ENCODE data around the gene B3GAT1.

DNA sequence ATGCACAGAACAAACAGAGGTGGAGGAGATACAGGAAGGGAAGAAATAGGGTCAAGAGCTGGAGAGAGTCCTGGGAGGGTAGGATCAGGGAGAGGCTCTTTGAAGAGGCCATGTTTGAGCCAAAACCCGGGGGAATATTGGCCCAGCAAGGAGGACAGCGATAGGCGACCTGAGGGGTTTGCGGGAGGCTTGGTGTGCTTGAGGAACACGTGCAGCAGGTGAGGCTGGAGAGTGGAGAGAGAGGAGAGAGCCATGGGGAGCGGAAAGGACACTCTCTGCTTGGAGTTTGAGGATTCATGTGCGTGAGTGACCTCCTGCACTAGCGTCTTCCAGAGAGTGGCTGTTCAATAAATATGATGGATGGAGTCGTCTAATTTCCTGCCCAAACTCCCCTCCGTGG, 4.7 kb upstream of the B3GAT1 start:
- TF ChIP-seq, protein P1, sequence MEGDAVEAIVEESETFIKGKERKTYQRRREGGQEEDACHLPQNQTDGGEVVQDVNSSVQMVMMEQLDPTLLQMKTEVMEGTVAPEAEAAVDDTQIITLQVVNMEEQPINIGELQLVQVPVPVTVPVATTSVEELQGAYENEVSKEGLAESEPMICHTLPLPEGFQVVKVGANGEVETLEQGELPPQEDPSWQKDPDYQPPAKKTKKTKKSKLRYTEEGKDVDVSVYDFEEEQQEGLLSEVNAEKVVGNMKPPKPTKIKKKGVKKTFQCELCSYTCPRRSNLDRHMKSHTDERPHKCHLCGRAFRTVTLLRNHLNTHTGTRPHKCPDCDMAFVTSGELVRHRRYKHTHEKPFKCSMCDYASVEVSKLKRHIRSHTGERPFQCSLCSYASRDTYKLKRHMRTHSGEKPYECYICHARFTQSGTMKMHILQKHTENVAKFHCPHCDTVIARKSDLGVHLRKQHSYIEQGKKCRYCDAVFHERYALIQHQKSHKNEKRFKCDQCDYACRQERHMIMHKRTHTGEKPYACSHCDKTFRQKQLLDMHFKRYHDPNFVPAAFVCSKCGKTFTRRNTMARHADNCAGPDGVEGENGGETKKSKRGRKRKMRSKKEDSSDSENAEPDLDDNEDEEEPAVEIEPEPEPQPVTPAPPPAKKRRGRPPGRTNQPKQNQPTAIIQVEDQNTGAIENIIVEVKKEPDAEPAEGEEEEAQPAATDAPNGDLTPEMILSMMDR (IDR thresholded peaks at IDR 0.05; ENCODE audit: poor library complexity, severe bottlenecking), result no peak
- no peak for TF ChIP-seq POLR2AphosphoS5 (IDR thresholded peaks at IDR 0.05)
- TF ChIP-seq EP300 (conservative IDR thresholded peaks at IDR 0.05; ENCODE audit: poor library complexity, severe bottlenecking), result no peak
- TF ChIP-seq RAD21 (conservative IDR thresholded peaks at IDR 0.05), result no peak
